Ovary (tissue), 9 donors: ENCODE measurements around the gene GRIK3. TPM values are rescaled to one million over a fixed set of nuclear protein-coding genes. Genes with fewer than 3 reads are reported as not detected.

Experiments
- DNase-seq, 5 donors: peaks; one replicate each; pipeline ENCODE4 v3.0.0-alpha.2; 2019 to 2020
- H3K27ac ChIP-seq, 2 donors: fragments of 200-600 bp; one replicate each; pipeline versions ENCODE4 v1.5.1 to v1.8.0; 2019 to 2022
- H3K27me3 ChIP-seq: fragments of 200-600 bp; one replicate; pipeline ENCODE4 v1.8.0; 2022
- H3K36me3 ChIP-seq: fragments of 200-600 bp; sonication (generic); one replicate; pipeline ENCODE4 v1.5.1; 2019
- H3K4me1 ChIP-seq: one replicate; pipeline ENCODE4 v1.8.1; 2013; ENCODE audit warnings: mild to moderate bottlenecking, moderate library complexity; ENCODE audit not compliant: insufficient read depth
- H3K4me3 ChIP-seq: fragments of 200-600 bp; sonication (generic); one replicate; pipeline ENCODE4 v1.5.1; 2017
- H3K9me3 ChIP-seq, 2 donors: fragments of 200-600 bp in 1 of 2; sonication (generic) in 1 of 2; one replicate each; pipeline versions ENCODE4 v1.5.1 to v1.8.1; 2013 to 2019; ENCODE audit warnings: mild to moderate bottlenecking in 1 of 2, moderate library complexity in 1 of 2
- EP300 ChIP-seq: sonication (generic); formaldehyde crosslinking; IDR thresholded peaks from one replicate; pipeline ENCODE4 v1.6.1; 2017; ENCODE audit warnings: antibody characterized with exemption
- POLR2A ChIP-seq: fragments of 450-650 bp; IDR thresholded peaks from one replicate; pipeline ENCODE4 v1.6.1; 2017; ENCODE audit warnings: antibody characterized with exemption, mild to moderate bottlenecking, moderate library complexity
- WGBS, 3 donors: extraction: QIAGEN DNeasy Blood & Tissue Kit in 1 of 3; methylation state at CpG; one replicate each; pipeline versions ENCODE4 v1.1.5 to v1.1.7; 2013 to 2017; 5-methylcytosine and 5-hydroxymethylcytosine counted together
- intact Hi-C, 4 donors: fragments of 100-400 bp; cut with DNase I; formaldehyde crosslinking; loops; one replicate each; pipeline versions ENCODE4 v1.11.0 to v1.15.1; 2022 to 2023
- polyA plus RNA-seq, 2 donors: library from polyadenylated mRNA; stranded (reverse); fragments of 200-250 nt in 1 of 2; fragments of 350-450 nt in 1 of 2; fragmentation: Illumina TruSeq in 1 of 2; extraction: RNeasy Lipid Tissue Mini Kit (QIAGEN cat#74804) in 1 of 2; gene quantifications; one replicate each; pipeline ENCODE4 v1.2.3, GENCODE V29; 2013 to 2014
- total RNA-seq, 7 donors: library from RNA; depleted of rRNA in 2 of 7; stranded (reverse); fragments of >200 nt in 2 of 7; fragmentation: NEBNext Ultra II Directional in 3 of 7; extraction: Animal tissue kit (Norgen Biotek cat#: 25700) in 3 of 7; gene quantifications; one replicate each; pipeline versions ENCODE4 v1.1.0 to v1.2.4, GENCODE V29; 2016 to 2023
- TF ChIP-seq, protein P1 (sequence below), 3 donors: fragments of 450-650 bp in 2 of 3; fragments of 200-600 bp in 1 of 3; IDR thresholded peaks; one replicate each; pipeline versions ENCODE4 v1.5.1 to v1.8.0; 2016 to 2022; ENCODE audit warnings: antibody characterized with exemption in 3 of 3, mild to moderate bottlenecking in 1 of 3
- donor health status: DM: no; HTN: no; CAD: no; lungs with moderate emphysema.
- donor health status: DM: no; HTN: no; CAD: no.
- donor health status: Bipolar disorder and iron deficiency.
- donor health status: DM: yes; HTN: yes; CAD: no.
- donor health status: DM: no; HTN: no; CAD: no.
- donor health status: DM: yes; HTN: yes; CAD: no.

GRIK3 gene
- total and polyA plus RNA-seq, 9 donors, result 0.11 to 0.97 (median 0.32) TPM; not detected in 2

DNA sequence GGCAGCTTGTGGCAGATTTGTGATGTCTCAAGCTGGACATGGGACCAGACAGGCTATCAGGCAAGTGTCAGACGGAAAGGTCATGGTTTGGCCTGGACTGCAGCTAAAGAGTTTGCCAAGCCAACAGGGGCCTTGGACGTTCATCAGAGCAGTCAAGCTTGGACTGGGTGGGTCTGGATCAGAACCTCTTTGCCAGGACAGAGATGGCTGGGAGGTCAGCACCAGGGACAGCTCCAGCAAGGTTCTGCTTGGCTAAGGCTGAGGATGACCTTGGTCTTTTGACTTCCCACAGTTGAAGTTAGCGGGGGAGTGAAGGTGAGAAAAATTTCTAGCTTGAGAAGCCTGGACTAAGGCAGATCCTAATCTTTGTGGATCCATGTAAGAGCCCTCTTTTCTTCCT lies 68.1 kb downstream of the GRIK3 start:
- Histone ChIP-seq H3K4me1 (no peaks in the 10 kb centered on the region), H3K27ac (no peak overlapping the region), H3K27me3 (no peaks in the 10 kb centered on the region), H3K4me3 (no peak overlapping the region), H3K9me3 (no peaks in the 10 kb centered on the region), H3K36me3 (no peaks in the 10 kb centered on the region)
- intact Hi-C loops, result no loop called here
- peak in 1 of 5 donors; percentile 45 for DNase-seq
- no peak for TF ChIP-seq POLR2A
- TF ChIP-seq, protein P1, sequence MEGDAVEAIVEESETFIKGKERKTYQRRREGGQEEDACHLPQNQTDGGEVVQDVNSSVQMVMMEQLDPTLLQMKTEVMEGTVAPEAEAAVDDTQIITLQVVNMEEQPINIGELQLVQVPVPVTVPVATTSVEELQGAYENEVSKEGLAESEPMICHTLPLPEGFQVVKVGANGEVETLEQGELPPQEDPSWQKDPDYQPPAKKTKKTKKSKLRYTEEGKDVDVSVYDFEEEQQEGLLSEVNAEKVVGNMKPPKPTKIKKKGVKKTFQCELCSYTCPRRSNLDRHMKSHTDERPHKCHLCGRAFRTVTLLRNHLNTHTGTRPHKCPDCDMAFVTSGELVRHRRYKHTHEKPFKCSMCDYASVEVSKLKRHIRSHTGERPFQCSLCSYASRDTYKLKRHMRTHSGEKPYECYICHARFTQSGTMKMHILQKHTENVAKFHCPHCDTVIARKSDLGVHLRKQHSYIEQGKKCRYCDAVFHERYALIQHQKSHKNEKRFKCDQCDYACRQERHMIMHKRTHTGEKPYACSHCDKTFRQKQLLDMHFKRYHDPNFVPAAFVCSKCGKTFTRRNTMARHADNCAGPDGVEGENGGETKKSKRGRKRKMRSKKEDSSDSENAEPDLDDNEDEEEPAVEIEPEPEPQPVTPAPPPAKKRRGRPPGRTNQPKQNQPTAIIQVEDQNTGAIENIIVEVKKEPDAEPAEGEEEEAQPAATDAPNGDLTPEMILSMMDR (IDR thresholded peaks at IDR 0.05), result no peak
- no peak for TF ChIP-seq EP300
- WGBS, 3 donors, result 1 to 8% (median 5%) methylated on average over 3 of the region's 3 CpGs

DNA sequence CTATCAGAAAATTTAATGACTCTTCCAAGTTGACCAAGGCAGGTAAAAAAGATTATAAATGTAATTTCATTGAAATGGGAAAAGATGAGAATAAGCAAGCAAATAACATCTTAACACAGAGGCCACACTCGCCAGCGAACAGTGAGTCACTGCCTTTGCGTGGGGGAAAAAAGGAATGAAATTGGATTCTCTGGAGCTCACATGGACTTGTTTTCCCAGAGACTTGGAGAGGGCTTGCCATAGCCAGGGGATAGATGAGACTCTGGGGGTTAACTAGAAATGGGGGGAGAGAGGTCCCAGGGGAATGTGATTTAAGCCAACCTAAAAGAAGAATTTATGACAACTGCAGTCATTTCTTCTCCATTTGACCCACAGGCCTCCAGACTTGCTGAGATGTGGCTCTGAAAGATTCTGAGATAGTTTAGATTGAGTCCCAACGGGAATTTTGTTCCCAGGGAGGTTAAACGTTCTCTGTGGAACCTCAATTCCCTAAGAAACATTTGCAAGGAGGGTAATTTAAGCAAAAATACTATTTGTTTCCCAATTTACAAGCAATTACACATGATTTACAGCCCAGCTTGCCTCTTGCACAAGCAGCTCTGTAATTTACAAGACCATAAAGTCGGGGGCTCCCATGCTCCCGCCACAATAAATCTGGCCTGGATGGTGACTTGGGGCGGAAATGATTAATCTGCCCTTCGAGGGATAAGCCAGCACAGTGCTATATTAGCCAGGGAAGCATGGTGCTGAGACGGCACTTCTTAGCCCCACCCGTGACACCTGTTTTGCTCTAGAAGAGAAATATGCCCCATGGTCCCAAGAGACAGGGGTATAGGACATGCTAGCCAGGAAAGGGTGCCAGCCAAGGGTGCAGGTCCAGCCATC lies 68.8 kb downstream of the GRIK3 start:
- H3K9me3 ChIP-seq, result no peaks in the 10 kb centered on the region
- intact Hi-C loops, result no loop called here
- no peaks in the 10 kb centered on the region for H3K4me1 ChIP-seq
- no peaks in the 10 kb centered on the region for H3K27me3 ChIP-seq
- no peak overlapping the region for H3K27ac ChIP-seq
- TF ChIP-seq EP300, result no peak
- no peak for TF ChIP-seq POLR2A
- TF ChIP-seq, protein P1 (IDR thresholded peaks at IDR 0.05), result no peak
- 10 to 15% (median 15%) methylated on average over 11 of the region's 11 CpGs for WGBS, 3 donors
- DNase-seq, result no peak
- H3K36me3 ChIP-seq, result no peaks in the 10 kb centered on the region
- no peak overlapping the region for H3K4me3 ChIP-seq

DNA sequence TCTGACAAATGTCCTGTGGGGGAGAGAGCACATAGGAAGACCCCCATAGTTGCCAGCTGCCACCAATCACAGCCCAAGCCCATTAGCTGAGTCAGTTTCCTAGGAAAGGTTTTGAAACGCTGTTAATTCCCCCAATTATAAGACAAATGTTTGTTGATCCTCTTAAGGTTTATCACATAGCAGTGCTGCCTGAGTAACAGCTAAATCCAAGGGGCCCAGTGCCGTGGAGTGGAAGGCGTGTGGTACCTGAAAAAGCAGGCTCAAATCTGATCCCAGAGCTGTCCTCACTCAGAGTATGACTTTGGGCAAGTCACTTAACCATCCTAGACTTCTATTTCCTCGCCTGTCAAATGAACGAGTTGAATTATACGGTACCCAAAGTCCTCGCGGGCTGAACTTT lies 69.5 kb downstream of the GRIK3 start:
- H3K27ac ChIP-seq, result no peak overlapping the region
- WGBS, 3 donors, result 66 to 67% (median 67%) methylated on average over 8 of the region's 8 CpGs
- TF ChIP-seq POLR2A (no peak), EP300 (no peak)
- TF ChIP-seq, protein P1 (IDR thresholded peaks at IDR 0.05), result no peak

DNA sequence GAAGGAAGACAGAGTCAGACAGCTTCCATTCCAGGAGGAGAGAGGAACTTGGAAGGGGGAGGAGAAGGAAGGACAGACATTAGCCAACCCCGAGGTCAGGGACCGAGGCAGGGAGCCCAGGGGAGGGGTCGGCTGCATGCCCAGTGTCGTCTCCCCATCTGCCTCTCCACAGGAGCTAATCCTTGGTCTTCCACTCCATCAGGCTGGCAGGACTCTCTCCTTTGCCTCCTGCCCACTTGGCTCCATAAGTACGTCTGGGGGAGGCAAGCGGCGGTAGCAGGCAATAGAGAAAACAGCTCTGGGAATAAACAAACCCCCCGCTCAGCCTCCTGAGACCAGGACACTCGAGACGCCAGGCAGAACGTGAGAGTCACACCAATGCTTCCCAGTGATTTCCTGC lies 71.3 kb downstream of the GRIK3 start:
- Histone ChIP-seq H3K9me3 (no peaks in the 10 kb centered on the region), H3K27me3 (no peaks in the 10 kb centered on the region), H3K27ac (no peak overlapping the region), H3K4me3 (no peak overlapping the region), H3K4me1 (no peaks in the 10 kb centered on the region), H3K36me3 (no peaks in the 10 kb centered on the region)
- 20 to 25% (median 24%) methylated on average over 11 of the region's 11 CpGs for WGBS, 3 donors
- intact Hi-C loops, result no loop called here
- no peak for TF ChIP-seq EP300
- TF ChIP-seq, protein P1 (IDR thresholded peaks at IDR 0.05), result no peak
- no peak for TF ChIP-seq POLR2A
- no peak for DNase-seq

More for the DNA sequence above, 69.5 kb downstream of the GRIK3 start:
- DNase-seq, result no peak
- H3K9me3 ChIP-seq, result no peaks in the 10 kb centered on the region
- intact Hi-C loops, result no loop called here
- no peak overlapping the region for H3K4me3 ChIP-seq
- no peaks in the 10 kb centered on the region for H3K27me3 ChIP-seq
- no peaks in the 10 kb centered on the region for H3K4me1 ChIP-seq
- no peaks in the 10 kb centered on the region for H3K36me3 ChIP-seq
